Breast epithelium (tissue), 3 donors: ENCODE measurements around the gene BCL2L2. TPM values are rescaled to one million over a fixed set of nuclear protein-coding genes. Genes with fewer than 3 reads are reported as not detected.

Experiments used
- total RNA-seq, 3 donors: library from RNA; depleted of rRNA; stranded (reverse); fragments of >200 nt; gene quantifications; one replicate each; pipeline ENCODE4 v1.1.0, GENCODE V29; 2016

Gene BCL2L2
- total RNA-seq, 3 donors from 2014 or later, result 28.8 to 55.5 (median 48.2) TPM

Other genes starting within 250 kb of the BCL2L2 start
- 1 to 10 TPM; 2.2 to 5.2 (median 3.2) TPM for gene CDH24, start 249.3 kb upstream of the BCL2L2 start, total RNA-seq
- gene ACIN1, start 211.7 kb upstream of the BCL2L2 start, total RNA-seq, result 100 to 1,000 TPM; 106 to 151 (median 145) TPM
- 10 to 100 TPM; 29.6 to 34.4 (median 32.8) TPM for gene C14orf119, start 211.3 kb upstream of the BCL2L2 start, total RNA-seq
- gene CIROP, start 201.8 kb upstream of the BCL2L2 start, total RNA-seq, result not detected
- gene CEBPE, start 187.6 kb upstream of the BCL2L2 start, total RNA-seq, result under 1 TPM in 1 of 3 donors, not detected in 2; 0.32 TPM
- 10 to 100 TPM; 46.8 to 98.9 (median 61.9) TPM for gene SLC7A8, start 123.2 kb upstream of the BCL2L2 start, total RNA-seq
- gene RNF212B, start 68.9 kb upstream of the BCL2L2 start, total RNA-seq, result not detected
- gene HOMEZ, start 20.7 kb upstream of the BCL2L2 start, total RNA-seq, result 10 to 100 TPM; 10.8 to 15.4 (median 12.0) TPM
- gene PPP1R3E, start 4.0 kb upstream of the BCL2L2 start, total RNA-seq, result 10 to 100 TPM in 1 of 3 donors, 1 to 10 TPM in 2; 8.2 to 11.6 (median 9.4) TPM
- 10 to 100 TPM; 45.9 to 87.2 (median 74.1) TPM for gene PABPN1, start 14.6 kb downstream of the BCL2L2 start, total RNA-seq
- gene SLC22A17, start 46.1 kb downstream of the BCL2L2 start, total RNA-seq, result 10 to 100 TPM in 2 of 3 donors, 1 to 10 TPM in 1; 6.4 to 53.7 (median 52.1) TPM
- gene EFS, start 58.3 kb downstream of the BCL2L2 start, total RNA-seq, result 10 to 100 TPM; 15.7 to 24.6 (median 18.0) TPM
- gene IL25, start 66.0 kb downstream of the BCL2L2 start, total RNA-seq, result not detected
- gene CMTM5, start 70.2 kb downstream of the BCL2L2 start, total RNA-seq, result under 1 TPM in 2 of 3 donors, not detected in 1; 0.64 to 0.88 TPM
- not detected for gene MYH6, start 101.4 kb downstream of the BCL2L2 start, total RNA-seq
- not detected for gene MYH7, start 128.8 kb downstream of the BCL2L2 start, total RNA-seq
- gene NGDN, start 162.9 kb downstream of the BCL2L2 start, total RNA-seq, result 10 to 100 TPM; 39.8 to 58.8 (median 42.3) TPM
- 1 to 10 TPM in 1 of 3 donors, under 1 TPM in 2; 0.48 to 1.2 (median 0.66) TPM for gene ZFHX2, start 244.9 kb downstream of the BCL2L2 start, total RNA-seq
- gene THTPA, start 249.4 kb downstream of the BCL2L2 start, total RNA-seq, result 10 to 100 TPM; 13.6 to 22.1 (median 21.0) TPM